Left ventricle myocardium inferior (tissue), 1 donor: ENCODE data around the gene MOB3B. TPM values are rescaled to one million over a fixed set of nuclear protein-coding genes. Genes with fewer than 3 reads are reported as not detected.

Experiments used
- DNase-seq: peaks from one replicate; pipeline ENCODE4 v3.0.0-alpha.2; 2020
- H3K27ac ChIP-seq: fragments of 200-600 bp; replicated peaks from 2 replicates; pipeline ENCODE4 v1.8.0; 2021
- H3K27me3 ChIP-seq: fragments of 200-600 bp; 2 replicates; pipeline ENCODE4 v1.8.0; 2021; ENCODE audit warnings: low read depth
- H3K36me3 ChIP-seq: fragments of 200-600 bp; 2 replicates; pipeline ENCODE4 v1.8.0; 2021
- H3K4me1 ChIP-seq: fragments of 200-600 bp; 2 replicates; pipeline ENCODE4 v1.8.0; 2021
- H3K4me3 ChIP-seq: fragments of 200-600 bp; 2 replicates; pipeline ENCODE4 v1.8.0; 2021; ENCODE audit warnings: mild to moderate bottlenecking, moderate library complexity
- H3K9me3 ChIP-seq: fragments of 200-600 bp; replicated peaks from 2 replicates; pipeline ENCODE4 v1.8.0; 2021
- intact Hi-C: fragments of 100-400 bp; cut with micrococcal nuclease; formaldehyde crosslinking; loops from one replicate; pipeline ENCODE4 v1.11.0; 2022
- total RNA-seq: library from RNA; stranded (reverse); fragmentation: NEBNext Ultra II Directional; extraction: Animal tissue kit (Norgen Biotek cat#: 25700); gene quantifications from one replicate; pipeline ENCODE4 v1.2.1, GENCODE V29; 2021
- TF ChIP-seq, protein P1 (sequence below): fragments of 200-600 bp; IDR thresholded peaks from 2 replicates; pipeline ENCODE4 v1.8.0; 2021; ENCODE audit warnings: antibody characterized with exemption, mild to moderate bottlenecking, borderline replicate concordance
- donor health status: DM: no; HTN: yes; CAD: no; lungs with severe emphysema.

The MOB3B gene
- total RNA-seq, 1 donor from 2014 or later, result 2.1 TPM

DNA sequence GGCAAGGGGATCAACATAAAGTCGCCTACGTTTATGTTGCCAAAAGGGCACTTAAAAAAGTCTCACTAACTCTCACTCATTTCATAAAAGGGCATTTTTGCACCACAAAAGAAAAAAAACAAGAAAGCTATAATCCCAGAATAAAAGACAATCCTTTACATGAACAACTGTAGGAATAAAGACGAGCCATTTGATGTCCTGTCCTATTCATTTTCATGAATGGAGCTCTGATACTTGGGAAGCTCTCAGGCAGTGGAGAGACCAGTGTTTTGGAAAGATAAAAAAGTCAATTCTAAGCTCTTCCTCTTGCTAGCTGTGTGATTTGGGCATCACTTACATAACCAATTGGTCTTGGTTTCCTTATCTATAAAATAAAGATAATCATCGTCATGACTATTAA lies 137.2 kb downstream of the MOB3B start:
- H3K27ac ChIP-seq, result no peak overlapping the region
- H3K27me3 ChIP-seq, result no peaks in the 10 kb centered on the region
- no peak for DNase-seq
- H3K4me3 ChIP-seq, result no peak overlapping the region
- TF ChIP-seq, protein P1, sequence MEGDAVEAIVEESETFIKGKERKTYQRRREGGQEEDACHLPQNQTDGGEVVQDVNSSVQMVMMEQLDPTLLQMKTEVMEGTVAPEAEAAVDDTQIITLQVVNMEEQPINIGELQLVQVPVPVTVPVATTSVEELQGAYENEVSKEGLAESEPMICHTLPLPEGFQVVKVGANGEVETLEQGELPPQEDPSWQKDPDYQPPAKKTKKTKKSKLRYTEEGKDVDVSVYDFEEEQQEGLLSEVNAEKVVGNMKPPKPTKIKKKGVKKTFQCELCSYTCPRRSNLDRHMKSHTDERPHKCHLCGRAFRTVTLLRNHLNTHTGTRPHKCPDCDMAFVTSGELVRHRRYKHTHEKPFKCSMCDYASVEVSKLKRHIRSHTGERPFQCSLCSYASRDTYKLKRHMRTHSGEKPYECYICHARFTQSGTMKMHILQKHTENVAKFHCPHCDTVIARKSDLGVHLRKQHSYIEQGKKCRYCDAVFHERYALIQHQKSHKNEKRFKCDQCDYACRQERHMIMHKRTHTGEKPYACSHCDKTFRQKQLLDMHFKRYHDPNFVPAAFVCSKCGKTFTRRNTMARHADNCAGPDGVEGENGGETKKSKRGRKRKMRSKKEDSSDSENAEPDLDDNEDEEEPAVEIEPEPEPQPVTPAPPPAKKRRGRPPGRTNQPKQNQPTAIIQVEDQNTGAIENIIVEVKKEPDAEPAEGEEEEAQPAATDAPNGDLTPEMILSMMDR, result no peak
- intact Hi-C loops, result no loop called here
- peaks cover 32% of the 10 kb centered on the region for H3K4me1 ChIP-seq
- no peaks in the 10 kb centered on the region for H3K36me3 ChIP-seq
- peaks cover 4% of the 10 kb centered on the region for H3K9me3 ChIP-seq

DNA sequence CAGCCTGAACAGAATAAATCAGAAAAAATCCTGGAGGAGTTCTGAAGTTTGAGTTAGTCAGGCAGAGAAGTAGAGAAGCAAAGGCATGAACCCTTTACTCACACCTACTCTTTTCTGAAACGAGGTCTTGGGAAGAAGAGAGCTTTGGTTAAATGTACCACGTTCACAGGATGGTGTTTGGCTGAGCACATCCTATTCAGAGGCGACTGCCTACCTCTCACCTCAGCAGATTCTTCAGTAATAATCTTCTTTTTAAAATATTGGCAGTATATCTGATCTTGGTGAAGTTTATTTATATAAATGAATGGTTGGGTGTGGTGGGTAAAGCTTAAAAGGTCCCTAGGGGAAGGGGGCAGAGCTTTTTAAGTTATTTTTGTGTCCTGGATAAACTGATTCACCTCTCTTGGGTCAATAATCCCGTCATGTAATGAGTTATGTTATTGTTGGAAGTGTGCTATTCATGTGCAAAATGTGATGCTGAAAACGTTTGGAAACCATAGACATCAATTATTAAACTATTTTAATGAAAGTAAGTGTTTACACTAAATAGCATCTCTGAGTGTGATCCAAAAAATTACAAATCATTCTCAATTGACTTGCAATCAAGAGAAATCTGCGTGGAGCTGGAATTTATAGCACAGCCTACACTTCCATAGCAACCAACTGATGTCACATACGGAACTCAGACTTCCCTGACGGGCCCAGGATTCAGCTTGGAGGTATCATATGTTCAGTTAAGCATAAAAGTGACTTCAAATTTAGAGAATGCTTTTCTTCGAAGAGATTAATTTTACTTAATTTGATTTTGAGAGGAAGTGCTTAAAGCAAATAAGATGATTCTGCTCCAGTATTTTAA lies 138.3 kb downstream of the MOB3B start:
- Histone ChIP-seq H3K9me3 (peaks cover 1% of the 10 kb centered on the region), H3K4me3 (no peak overlapping the region), H3K27me3 (no peaks in the 10 kb centered on the region), H3K36me3 (no peaks in the 10 kb centered on the region), H3K4me1 (peaks cover 32% of the 10 kb centered on the region), H3K27ac (no peak overlapping the region)
- TF ChIP-seq, protein P1, result no peak
- intact Hi-C loops, result no loop called here
- DNase-seq, result no peak

DNA sequence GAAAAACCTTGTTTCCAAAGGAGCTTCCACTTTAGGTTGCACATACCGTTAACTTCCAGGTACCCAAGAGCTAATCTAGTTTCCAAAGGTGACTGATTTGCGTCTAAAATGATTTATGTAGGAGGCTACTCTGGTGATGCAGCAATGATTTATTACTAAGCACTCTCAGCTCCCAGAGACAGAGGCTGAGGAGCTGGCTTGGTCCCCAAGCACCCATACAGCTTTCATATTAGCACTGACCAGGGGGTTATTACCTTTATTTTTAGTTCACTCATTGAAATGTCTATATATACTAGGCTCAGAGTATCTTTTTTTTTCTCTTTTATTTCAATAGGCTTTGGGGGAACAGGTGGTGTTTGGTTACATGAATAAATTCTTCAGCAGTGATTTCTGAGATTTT lies 141.5 kb downstream of the MOB3B start:
- no peak overlapping the region for H3K4me3 ChIP-seq
- intact Hi-C loops, result no loop called here
- no peak for DNase-seq

DNA sequence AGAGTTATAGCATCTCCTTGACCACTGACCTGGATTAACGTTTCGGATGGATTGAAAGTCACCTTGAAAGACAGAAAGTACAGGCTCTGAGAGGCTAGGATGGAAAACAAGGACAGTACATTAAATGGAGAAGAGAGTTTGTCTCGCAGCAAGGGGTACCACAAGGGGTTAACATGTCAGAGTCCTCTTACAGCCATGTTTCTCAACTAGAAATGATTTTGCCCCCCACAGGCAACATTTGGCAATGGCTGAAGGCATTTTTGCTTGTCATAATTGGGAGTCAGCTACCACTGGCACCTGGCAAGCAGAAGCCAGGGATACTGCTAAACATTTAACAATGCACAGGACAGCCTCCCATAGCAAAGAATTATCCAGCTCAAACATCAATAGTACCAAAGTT lies 141.9 kb downstream of the MOB3B start:
- intact Hi-C loops, result no loop called here
- TF ChIP-seq, protein P1, result no peak

More for the DNA sequence above, 141.5 kb downstream of the MOB3B start:
- Histone ChIP-seq H3K27me3 (no peaks in the 10 kb centered on the region), H3K27ac (no peak overlapping the region), H3K9me3 (no peaks in the 10 kb centered on the region), H3K36me3 (no peaks in the 10 kb centered on the region), H3K4me1 (peaks cover 6% of the 10 kb centered on the region)
- TF ChIP-seq, protein P1, result no peak

DNA sequence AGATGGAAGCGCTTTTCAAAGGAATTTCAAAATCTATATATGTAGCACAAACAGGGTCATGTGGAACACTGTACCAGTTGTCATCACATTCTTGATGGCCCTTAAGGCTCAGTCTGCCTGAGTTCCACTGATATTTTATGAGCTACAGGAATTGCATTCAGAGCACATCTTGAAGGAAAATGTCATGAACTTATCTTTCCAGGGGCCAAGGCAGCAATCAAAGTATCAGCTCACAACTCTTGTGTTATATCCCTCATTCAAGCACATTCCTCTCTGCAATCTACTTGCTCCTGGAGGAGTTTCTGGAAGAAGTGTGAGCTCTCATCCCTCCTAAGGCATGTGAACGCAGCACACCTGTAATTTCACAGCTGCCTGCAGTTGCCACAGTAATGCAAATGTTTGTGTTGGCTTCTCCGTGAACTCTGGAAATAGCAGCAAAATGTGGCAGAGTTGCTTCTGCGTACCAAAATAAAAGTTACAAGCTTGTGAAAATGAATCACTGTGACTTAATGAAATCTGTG lies 143.0 kb downstream of the MOB3B start:
- DNase-seq, result no peak
- H3K27me3 ChIP-seq, result no peaks in the 10 kb centered on the region
- H3K27ac ChIP-seq, result no peak overlapping the region
- H3K4me1 ChIP-seq, result peaks cover 6% of the 10 kb centered on the region
- no peaks in the 10 kb centered on the region for H3K9me3 ChIP-seq
- no peak overlapping the region for H3K4me3 ChIP-seq
- intact Hi-C loops, result no loop called here
- TF ChIP-seq, protein P1, result no peak
- H3K36me3 ChIP-seq, result no peaks in the 10 kb centered on the region

More for the DNA sequence above, 141.9 kb downstream of the MOB3B start:
- H3K9me3 ChIP-seq, result no peaks in the 10 kb centered on the region
- H3K4me3 ChIP-seq, result no peak overlapping the region
- no peak for DNase-seq
- H3K27ac ChIP-seq, result no peak overlapping the region
- H3K4me1 ChIP-seq, result peaks cover 6% of the 10 kb centered on the region
- H3K27me3 ChIP-seq, result no peaks in the 10 kb centered on the region
- no peaks in the 10 kb centered on the region for H3K36me3 ChIP-seq
